HCT116 (cell line): ENCODE measurements around the gene LDAH. TPM values are rescaled to one million over a fixed set of nuclear protein-coding genes. Genes with fewer than 3 reads are reported as not detected.
A peak's percentile ranks its signal among the peaks of the same experiment; 100 is the strongest.

Source experiments
- ATAC-seq: fragments of 200-7000 bp; cut with Tn5 transposase; 2 replicates; pipeline ENCODE4 v1.9.1; 2020; ENCODE audit warnings: mild to moderate bottlenecking, moderate library complexity
- BruUV-seq: library from RNA; stranded (reverse); fragments of 400-500 nt; replicated peaks from 2 replicates; lab custom pipeline; 2021; lab: Mats Ljungman, UMichigan
- CTCF ChIA-PET: fragments of 300-600 bp; sonication (Branson Sonifier 250); formaldehyde crosslinking; loops from one replicate; lab custom pipeline; 2021; ENCODE audit warnings: antibody characterized with exemption; lab: Charles Lee
- POLR2A ChIA-PET: fragments of 300-600, 350-600 bp; sonication (Branson Sonifier 250); formaldehyde crosslinking; loops from one replicate; lab custom pipeline; 2021; ENCODE audit warnings: antibody characterized with exemption; lab: Charles Lee
- RAD21 ChIA-PET, 2 experiments: fragments of 300-600 bp; sonication (Branson Sonifier 250); formaldehyde crosslinking; loops; one replicate each; lab custom pipeline; 2023; ENCODE audit warnings: low total read pairs in 2 of 2; ENCODE audit not compliant: uncharacterized antibody in 2 of 2, unreplicated experiment in 2 of 2, low non-redundant PET in 1 of 2; lab: Charles Lee
- DNase-seq: peaks from one replicate; pipeline ENCODE4 v3.0.0-alpha.2; 2010; ENCODE audit warnings: low read depth, low spot score
- H2AFZ ChIP-seq: fragments of 200-600 bp; shearing (Covaris generic), sonication (generic); 2 replicates; pipeline ENCODE4 v1.6.1; 2017; ENCODE audit warnings: low read depth, mixed run types, mixed read lengths, antibody characterized with exemption, low read length; ENCODE audit not compliant: poor library complexity, severe bottlenecking
- H3K27ac ChIP-seq: 2 replicates; pipeline ENCODE4 v1.5.1; 2012; ENCODE audit warnings: low read depth, low read length
- H3K27me3 ChIP-seq: fragments of 200-600 bp; sonication (generic); 2 replicates; pipeline ENCODE4 v1.6.1; 2016; ENCODE audit warnings: mixed run types, low read length, mixed read lengths; ENCODE audit not compliant: insufficient read depth
- H3K36me3 ChIP-seq, 2 experiments: fragments of 200-500 bp in 1 of 2; fragments of 200-600 bp in 1 of 2; sonication (Bioruptor generic) in 1 of 2; sonication (generic) in 1 of 2; 2 replicates each; pipeline versions ENCODE4 v1.5.1 to v1.6.1; 2014 to 2016; ENCODE audit warnings: low read length in 2 of 2, inconsistent platforms in 1 of 2, mixed read lengths in 1 of 2, mixed run types in 1 of 2; ENCODE audit not compliant: insufficient read depth in 2 of 2, control insufficient read depth in 1 of 2
- H3K4me1 ChIP-seq, 2 experiments: fragments of 200-600 bp in 1 of 2; sonication (generic) in 1 of 2; 2 replicates each; pipeline versions ENCODE4 v1.5.1 to v1.6.1; 2012 to 2017; ENCODE audit warnings: low read length in 2 of 2, inconsistent platforms in 1 of 2, mild to moderate bottlenecking in 1 of 2, mixed read lengths in 1 of 2, mixed run types in 1 of 2, moderate library complexity in 1 of 2; ENCODE audit not compliant: insufficient read depth in 2 of 2, control insufficient read depth in 1 of 2
- H3K4me2 ChIP-seq: fragments of 200-600 bp; sonication (generic); 2 replicates; pipeline ENCODE4 v1.6.1; 2017; ENCODE audit warnings: mixed run types, low read length, mixed read lengths
- H3K4me3 ChIP-seq, 2 experiments: fragments of 200-600 bp in 1 of 2; sonication (generic) in 1 of 2; replicated peaks in 1 of 2; 2 replicates each; pipeline ENCODE4 v1.5.1; 2011 to 2016; ENCODE audit warnings: low read length in 2 of 2, control low read depth in 1 of 2, low read depth in 1 of 2, mild to moderate bottlenecking in 1 of 2, mixed read lengths in 1 of 2, mixed run types in 1 of 2
- H3K79me2 ChIP-seq: fragments of 200-600 bp; sonication (generic); 2 replicates; pipeline ENCODE4 v1.6.1; 2017; ENCODE audit warnings: mild to moderate bottlenecking, mixed run types, low read length, moderate library complexity, mixed read lengths; ENCODE audit not compliant: insufficient read depth
- H3K9ac ChIP-seq: fragments of 200-600 bp; sonication (generic); 2 replicates; pipeline ENCODE4 v1.6.1; 2016; ENCODE audit warnings: low read length, mixed read lengths
- H3K9me2 ChIP-seq: fragments of 200-600 bp; sonication (generic), shearing (Covaris generic); 2 replicates; pipeline ENCODE4 v1.6.1; 2017; ENCODE audit warnings: mixed run types, mild to moderate bottlenecking, moderate library complexity; ENCODE audit not compliant: insufficient read depth
- H3K9me3 ChIP-seq, 2 experiments: fragments of 200-500 bp in 1 of 2; fragments of 200-600 bp in 1 of 2; sonication (Bioruptor generic) in 1 of 2; sonication (generic) in 1 of 2; 2 replicates each; pipeline ENCODE4 v1.6.1; 2014 to 2017; ENCODE audit warnings: low read length in 2 of 2, mixed read lengths in 2 of 2, inconsistent platforms in 1 of 2, low read depth in 1 of 2, mild to moderate bottlenecking in 1 of 2, mixed run types in 1 of 2, moderate library complexity in 1 of 2; ENCODE audit not compliant: control insufficient read depth in 1 of 2, insufficient read depth in 1 of 2
- H4K20me1 ChIP-seq: fragments of 200-600 bp; sonication (generic), shearing (Covaris generic); 2 replicates; pipeline ENCODE4 v1.6.1; 2017; ENCODE audit warnings: mixed run types, mild to moderate bottlenecking, moderate library complexity; ENCODE audit not compliant: insufficient read depth
- FOSL1 ChIP-seq: IDR thresholded peaks from 2 replicates; pipeline ENCODE4 v1.6.1; 2012; ENCODE audit warnings: low read depth
- RAD21 ChIP-seq: IDR thresholded peaks from 2 replicates; pipeline ENCODE4 v1.6.1; 2012; ENCODE audit warnings: low read depth, mild to moderate bottlenecking
- YY1 ChIP-seq: IDR thresholded peaks from 2 replicates; pipeline ENCODE4 v1.6.1; 2011; ENCODE audit warnings: low read length, low read depth, moderate library complexity, mild to moderate bottlenecking; ENCODE audit not compliant: insufficient replicate concordance; ENCODE audit errors: extremely low read depth
- intact Hi-C: fragments of 100-400 bp; cut with micrococcal nuclease; formaldehyde crosslinking; loops from 2 replicates; pipeline ENCODE4 v1.10.0; 2022
- total RNA-seq: library from RNA; stranded (reverse); gene quantifications from one replicate; pipeline ENCODE4 v1.2.1, GENCODE V29; 2021; ENCODE audit not compliant: unreplicated experiment
- TF ChIP-seq, protein P1 (sequence below), 3 experiments: fragments of 200-600 bp in 1 of 3; sonication (generic) in 1 of 3; IDR thresholded peaks in 2 of 3; conservative IDR thresholded peaks in 1 of 3; 2 replicates each; pipeline ENCODE4 v1.5.1; 2012 to 2017; ENCODE audit warnings: low read depth in 2 of 3, low read length in 2 of 3, antibody characterized with exemption in 1 of 3, borderline replicate concordance in 1 of 3, control low read depth in 1 of 3, mild to moderate bottlenecking in 1 of 3, mixed read lengths in 1 of 3, mixed run types in 1 of 3, moderate library complexity in 1 of 3; ENCODE audit not compliant: insufficient read depth in 1 of 3

The LDAH gene
- total RNA-seq, 1 experiment from 2014 or later, result 25.7 TPM

DNA sequence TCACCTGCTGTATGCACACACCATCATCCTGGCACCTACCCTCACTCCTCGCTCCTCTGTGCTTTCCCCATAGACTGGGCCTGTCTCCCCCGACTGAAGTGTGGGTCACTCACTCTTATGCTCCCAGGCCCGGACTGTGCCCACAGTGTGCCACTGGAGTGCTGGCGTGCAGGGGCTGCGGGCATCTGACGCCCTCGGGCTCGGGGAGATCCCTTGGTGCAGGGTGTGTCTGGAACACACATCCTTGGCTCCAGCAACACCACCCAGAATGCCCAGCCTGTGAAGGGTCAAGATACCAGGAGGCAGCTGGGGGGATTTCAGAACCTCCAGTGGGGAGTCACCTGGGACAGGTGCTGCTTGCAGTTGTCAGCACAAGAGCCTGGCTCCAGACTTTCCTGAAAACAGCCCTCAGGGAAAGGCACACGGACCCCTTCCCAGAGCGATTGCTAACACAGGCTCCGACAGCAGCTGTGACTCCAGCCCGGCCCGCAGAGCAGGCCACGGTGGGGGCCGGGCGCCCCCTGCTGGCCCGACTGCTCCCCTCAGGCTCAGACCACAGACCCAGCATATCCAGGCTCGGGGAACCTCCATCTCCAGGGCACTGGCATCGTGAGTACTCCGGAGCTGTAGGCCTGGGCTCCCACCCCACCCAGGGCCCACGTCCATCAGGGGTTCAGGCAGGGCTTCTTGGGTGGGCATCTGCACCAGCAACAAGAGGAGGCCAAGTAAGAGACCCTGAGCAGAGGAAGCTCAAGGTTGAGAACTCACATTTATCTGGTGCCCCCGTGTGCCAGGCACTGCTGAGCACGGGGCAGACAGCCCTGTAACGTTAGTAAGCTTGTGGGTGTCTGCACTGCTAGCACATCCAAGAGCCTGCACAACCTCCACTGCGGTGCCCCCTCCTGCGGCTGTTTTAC, 180.6 kb downstream of the LDAH start:
- Histone ChIP-seq H3K27me3 (no peaks in the 10 kb centered on the region), H3K79me2 (no peaks in the 10 kb centered on the region), H3K4me2 (no peak overlapping the region), H3K9me2 (no peaks in the 10 kb centered on the region), H3K9ac (no peak overlapping the region), H2AFZ (no peak overlapping the region), H3K4me1 (no peaks in the 10 kb centered on the region; a peak in 1 of 4 replicates), H3K27ac (no peak overlapping the region), H4K20me1 (no peaks in the 10 kb centered on the region), H3K36me3 (peaks cover 0 to 3% of the 10 kb centered on the region in 2 experiments; a peak in 1 of 4 replicates), H3K4me3 (no peak overlapping the region), H3K9me3 (no peaks in the 10 kb centered on the region)
- DNase-seq (peak; percentile 16), ATAC-seq (peak; percentile 99)
- BruUV-seq, result no TSS peak
- RAD21 ChIA-PET, result interaction anchor here (0.6 to 1.8 kb wide), 5 partner anchors 200 to 246 kb away, joined by 3 to 10 read pairs (median 3); no protein-coding TSS in a partner anchor
- peak; percentile 94 for TF ChIP-seq RAD21
- no peak for TF ChIP-seq YY1
- TF ChIP-seq, protein P1, sequence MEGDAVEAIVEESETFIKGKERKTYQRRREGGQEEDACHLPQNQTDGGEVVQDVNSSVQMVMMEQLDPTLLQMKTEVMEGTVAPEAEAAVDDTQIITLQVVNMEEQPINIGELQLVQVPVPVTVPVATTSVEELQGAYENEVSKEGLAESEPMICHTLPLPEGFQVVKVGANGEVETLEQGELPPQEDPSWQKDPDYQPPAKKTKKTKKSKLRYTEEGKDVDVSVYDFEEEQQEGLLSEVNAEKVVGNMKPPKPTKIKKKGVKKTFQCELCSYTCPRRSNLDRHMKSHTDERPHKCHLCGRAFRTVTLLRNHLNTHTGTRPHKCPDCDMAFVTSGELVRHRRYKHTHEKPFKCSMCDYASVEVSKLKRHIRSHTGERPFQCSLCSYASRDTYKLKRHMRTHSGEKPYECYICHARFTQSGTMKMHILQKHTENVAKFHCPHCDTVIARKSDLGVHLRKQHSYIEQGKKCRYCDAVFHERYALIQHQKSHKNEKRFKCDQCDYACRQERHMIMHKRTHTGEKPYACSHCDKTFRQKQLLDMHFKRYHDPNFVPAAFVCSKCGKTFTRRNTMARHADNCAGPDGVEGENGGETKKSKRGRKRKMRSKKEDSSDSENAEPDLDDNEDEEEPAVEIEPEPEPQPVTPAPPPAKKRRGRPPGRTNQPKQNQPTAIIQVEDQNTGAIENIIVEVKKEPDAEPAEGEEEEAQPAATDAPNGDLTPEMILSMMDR (IDR thresholded peaks at IDR 0.05 in 2 of 3, conservative IDR thresholded peaks at IDR 0.05 in 1 of 3; ENCODE audit: borderline replicate concordance in 1 of 3, insufficient read depth in 1 of 3, low read depth in 2 of 3, low read length in 2 of 3), result peak; percentile 86 to 96 (median 90)
- no peak for TF ChIP-seq FOSL1
- intact Hi-C loops, result loop anchor here (1.0 to 5.0 kb wide), 4 partner anchors 199 to 685 kb away; no protein-coding TSS in a partner anchor
- POLR2A ChIA-PET, result interaction anchor here (0.8 to 2.9 kb wide), 3 partner anchors 195 to 201 kb away, joined by 3 to 19 read pairs (median 8); partner anchors contain the start of gene RHOB
- CTCF ChIA-PET, result interaction anchor here (1.2 to 3.3 kb wide), 17 partner anchors 8 to 351 kb away, joined by 3 to 25 read pairs (median 7); partner anchors contain the start of genes HS1BP3 and RHOB
